HUDEP-2 (cell line): ENCODE data around the gene CDYL.

ENCODE experiments used
- DNase-seq, 76 experiments: peaks; one replicate each; lab custom pipeline; 2025; ENCODE audit not compliant: unreplicated experiment in 76 of 76; lab: John Stamatoyannopoulos, UW

CDYL gene

DNA sequence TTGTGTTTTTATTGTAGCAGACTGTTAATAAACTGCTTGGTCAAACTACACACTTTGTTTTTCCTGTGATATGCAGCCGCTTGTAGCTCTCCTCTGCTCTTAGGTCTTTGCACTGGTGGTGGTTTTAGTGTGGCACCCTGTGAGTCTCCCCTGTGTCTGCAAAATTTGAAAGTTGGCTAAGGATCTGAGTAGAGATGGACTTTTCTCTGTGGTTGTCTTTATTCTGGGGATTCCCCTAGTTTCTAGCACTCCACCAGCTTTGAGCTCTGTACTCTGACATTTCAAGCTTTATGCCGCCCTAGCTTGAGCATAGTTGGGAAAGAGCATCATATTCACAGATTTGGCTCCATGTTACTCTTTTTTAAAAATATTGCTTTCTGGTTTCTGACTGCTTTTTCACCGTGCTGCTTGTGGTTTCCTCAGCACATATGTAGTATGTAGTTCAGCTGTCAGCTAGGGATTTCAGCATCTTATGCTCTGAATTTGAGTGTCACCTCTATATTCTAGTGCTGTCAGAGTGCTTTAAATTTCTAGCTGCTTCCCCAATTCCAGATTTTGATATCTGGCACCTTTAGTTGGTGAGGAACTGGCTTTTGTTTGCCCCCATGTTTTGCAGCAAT, 25.4 kb downstream of the CDYL start:
- DNase-seq: no peak

DNA sequence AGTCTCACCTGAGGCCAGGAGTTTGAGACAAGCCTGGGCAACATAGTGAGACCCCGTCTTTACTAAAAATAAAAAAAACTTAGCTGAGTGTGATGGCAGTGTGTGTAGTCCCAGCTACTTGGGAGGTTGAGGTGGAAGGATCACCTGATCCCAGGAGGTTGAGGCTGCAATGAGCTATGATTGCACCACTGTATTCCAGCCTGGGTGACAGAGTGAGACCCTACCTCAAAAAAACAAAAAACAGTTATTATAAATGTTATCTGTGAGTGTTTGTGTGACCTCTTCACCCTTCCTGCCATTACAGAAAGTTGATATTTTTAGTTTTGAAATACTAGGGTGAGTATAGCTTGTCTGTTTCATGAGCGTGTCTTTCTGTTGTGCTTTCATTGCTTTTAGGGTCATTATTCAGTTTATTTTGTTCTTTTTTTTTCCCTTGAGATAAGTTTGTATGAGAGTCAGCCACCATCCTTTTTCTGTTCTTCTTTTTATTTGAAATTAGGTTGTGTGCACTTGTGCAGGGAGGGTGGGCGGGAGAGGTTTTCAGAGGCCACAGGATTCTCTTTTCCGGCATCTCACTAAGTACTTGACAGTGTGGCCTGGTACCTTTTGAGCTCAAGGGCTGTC, 26.2 kb downstream of the CDYL start:
- DNase-seq: no peak

DNA sequence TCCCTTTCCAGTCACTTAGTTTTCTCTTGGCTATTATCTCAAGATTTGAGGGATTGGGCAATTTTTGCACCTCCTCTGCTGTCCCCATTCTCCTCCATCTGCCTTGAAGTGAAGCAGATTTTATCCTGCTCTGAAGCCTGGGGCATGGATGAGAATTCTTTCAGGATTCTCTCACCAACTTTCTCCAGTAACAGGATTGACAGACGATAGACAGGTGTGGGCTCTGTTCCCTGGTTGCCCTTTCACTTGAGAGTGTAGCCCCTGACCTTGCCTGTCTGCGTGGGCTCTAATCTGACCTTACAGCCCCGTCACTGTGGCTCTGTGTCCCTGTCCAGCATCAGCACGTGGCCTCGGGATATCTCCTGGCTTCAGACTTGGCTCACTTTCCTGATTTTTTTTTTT, 27.1 kb downstream of the CDYL start:
- DNase-seq: no peak

DNA sequence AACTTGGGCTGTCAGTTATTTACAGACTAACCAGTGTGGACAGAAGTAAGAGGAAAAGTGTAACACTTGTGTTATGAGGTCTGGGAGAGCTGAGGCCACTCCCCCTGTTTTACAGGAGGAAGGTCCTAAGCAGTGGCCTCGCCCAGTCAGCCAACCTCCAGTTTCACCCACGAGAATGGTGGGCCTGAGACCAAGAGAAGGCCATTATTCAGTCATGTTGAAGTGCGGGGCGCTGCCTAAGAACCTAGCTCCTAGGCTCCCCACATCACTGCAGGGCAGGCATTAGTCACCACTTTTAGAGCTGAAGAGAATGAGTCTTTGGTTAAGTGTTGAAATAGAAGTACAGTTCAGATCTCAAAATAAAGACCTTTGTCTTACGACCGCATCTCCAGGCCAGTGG, 27.9 kb downstream of the CDYL start:
- no peak for DNase-seq

DNA sequence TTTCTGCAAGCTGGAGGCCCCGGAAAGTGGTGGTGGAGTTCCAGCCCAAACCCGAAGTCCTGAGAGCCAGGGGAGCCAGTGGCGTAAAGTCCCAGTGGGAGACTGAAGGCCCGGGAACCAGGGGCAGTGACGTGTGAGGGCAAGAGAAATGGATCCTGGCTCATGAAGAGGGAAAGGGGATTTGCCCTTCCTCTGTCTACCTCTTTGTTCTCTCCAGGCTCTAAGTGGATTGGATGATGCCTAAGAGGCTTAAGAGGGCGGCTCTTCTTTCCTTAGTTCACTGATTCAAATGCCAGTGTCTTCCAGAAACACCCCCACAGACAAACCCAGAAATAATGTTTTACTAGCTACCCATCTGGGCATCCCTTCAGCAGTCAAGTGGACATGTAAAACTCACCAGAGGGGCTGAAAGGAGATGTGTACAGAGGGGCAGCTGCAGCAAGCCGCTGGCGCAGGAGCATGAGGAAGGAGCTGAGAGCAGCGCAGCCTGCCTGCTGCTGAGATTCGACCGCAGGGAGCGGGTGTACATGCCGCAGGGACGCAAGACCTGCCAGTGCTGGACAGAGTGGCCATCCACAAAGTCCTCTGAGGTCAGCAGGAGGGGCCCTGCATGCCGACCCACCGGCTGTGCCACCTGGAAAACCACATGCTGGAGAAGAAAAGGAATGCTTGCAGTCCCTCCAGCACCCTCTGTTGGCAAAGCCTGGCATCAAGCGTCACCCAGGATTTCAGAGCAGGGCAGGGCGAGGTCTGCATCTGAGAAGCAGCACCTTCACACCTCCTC, 29.5 kb downstream of the CDYL start:
- DNase-seq: peak in 52 of 76 experiments; percentile 14 to 72 (median 40)

DNA sequence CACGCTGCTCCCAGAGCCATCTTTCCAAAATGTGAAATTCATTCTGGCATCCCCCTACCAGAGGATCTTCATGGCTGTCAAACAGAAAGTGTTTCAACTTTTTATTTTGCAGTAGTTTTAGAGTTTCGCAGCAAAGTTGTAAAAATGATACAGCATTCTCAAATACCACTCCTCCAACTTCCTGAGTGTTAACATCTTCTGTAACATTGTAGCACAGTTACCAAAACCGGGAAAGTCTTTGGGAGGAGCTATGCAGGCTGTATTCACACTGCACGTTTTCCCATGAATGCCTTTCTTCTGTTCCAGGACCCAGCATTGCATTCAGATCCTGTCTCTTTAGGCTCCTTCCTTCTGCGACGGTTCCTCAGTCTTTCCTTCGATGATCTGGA, 30.1 kb downstream of the CDYL start:
- no peak for DNase-seq

DNA sequence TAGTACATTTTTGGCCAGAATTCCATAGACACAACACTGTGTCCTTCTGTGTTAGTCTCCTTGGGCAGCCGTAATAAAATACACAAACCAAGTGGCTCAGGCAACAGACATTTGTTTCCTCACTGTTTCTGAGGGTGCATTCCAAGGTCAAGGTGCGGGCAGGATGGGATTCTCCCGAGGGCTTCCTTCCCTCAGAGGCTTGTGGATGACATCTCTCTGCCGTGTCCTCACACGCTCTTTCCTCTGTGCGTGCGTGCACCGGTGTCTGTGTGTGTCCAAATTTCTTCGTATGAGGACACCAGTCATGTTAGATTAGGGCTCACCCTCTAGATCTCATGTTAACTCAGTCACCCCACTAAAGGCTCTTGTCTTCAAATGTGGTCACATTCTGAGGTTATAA, 30.6 kb downstream of the CDYL start:
- DNase-seq: no peak

DNA sequence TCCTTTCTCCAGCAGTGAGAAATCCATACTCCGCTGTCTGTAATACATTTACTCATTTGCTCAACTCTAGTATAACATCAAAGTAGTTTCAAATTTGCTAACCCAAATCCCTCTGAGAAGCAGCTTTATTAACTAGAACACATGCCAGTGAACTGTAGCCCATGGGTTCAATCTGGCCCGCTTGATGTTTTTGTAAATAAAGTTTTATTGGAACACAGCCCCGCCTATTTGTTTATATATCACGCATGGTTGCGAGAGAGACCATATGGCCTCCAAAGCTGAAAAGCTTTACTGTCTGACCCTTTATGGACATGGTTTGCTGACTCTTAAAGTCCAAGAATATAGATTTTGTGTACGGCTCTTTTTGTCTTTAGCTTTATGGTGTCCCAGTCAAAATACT, 32.2 kb downstream of the CDYL start:
- DNase-seq: no peak

DNA sequence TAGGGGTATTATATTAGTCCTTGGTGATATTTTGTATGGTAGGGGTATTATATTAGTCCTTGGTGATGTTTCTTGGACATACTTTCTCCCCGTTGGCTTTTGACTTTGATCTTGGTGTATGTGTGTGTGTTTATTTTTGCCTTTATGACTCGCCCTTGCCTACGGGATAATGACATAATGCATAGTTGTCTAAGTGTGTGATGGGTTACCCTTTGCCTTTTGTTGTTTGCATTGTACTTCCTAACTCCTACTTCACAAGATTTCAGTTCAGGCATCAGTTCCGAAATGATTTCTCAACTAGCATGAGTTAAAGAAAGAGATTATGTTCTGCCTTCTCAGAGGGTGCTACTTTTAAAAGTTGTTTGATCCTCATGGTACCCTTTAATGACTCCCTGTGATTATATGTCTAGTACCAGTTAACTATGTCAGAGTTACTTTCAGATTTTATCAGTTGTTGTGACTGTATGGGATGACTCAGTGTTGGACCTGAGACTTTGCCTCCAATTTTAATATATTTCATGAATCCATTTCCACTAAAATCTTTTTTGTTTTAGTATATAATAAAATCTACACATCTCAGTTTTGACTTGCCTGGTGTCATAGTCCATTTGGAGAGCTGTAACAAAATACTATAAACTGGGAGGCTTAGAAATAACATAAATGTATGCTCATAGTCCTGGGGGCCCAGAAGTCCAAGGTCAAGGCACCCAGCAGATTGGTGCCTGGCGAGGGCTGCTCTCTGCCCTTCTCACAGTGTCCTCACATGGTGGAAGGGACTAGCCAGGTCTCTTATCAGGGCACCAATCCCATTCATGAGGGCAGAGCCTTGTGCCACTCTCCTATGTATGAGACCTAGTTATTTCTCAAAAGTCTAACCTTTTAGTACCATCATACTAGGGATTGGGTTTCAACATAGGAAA, 34.1 kb downstream of the CDYL start:
- no peak for DNase-seq

DNA sequence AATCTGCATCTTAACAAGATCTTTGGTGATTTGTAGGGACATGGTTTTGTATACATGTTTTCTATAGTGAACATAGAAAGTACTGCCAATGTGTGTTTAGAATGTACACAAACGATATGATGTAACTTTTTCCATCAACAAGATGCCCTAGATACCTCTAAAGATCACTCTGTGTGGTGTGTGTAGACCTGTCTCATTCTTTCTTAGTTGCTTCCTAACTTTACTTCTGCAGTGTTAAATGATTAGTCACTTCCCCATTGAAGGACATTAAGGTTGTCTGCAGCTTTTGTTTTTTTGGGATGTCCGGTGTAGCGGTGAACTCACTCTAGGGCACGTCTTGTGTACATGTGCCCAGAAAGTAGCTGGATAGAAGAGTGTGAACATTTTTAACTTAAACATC, 35.9 kb downstream of the CDYL start:
- DNase-seq: no peak

DNA sequence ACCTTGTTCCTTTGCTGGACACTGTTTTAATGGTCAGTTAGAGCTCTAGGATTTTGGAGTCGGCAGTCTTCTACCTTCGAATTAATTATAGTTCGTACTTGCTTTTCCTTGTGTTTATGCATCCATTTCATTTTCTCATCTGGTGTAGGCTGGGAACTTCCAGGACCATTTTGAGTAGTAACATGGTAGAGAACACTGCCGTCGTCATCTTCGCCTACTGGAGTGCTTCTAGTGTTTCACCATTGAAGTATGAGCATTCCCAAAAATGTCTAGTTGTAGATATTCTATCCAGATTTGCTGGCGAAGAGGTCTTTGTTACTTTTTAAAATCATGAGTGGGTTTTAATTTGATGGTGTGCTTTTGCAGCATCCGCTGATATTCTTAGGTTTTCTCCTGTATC, 36.9 kb downstream of the CDYL start:
- no peak for DNase-seq

DNA sequence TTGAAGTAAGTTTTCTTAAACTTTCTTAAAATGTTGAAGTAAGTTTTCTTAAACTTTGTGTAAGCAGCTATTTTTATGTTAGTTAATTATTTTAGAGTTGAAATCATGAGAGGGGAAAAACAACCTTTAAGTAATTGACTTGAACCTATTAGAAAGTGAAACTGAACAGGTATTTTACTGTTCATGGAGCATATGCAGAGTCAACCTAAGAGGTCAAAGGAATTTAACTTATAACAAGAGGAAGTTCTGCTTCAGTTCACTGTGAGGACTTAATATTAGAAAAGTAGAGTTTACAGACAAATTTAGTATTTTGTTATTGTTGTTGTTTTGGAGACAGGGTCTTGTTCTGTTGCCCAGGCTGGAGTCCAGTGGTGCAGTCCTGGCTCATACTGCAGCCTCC, 38.0 kb downstream of the CDYL start:
- no peak for DNase-seq

DNA sequence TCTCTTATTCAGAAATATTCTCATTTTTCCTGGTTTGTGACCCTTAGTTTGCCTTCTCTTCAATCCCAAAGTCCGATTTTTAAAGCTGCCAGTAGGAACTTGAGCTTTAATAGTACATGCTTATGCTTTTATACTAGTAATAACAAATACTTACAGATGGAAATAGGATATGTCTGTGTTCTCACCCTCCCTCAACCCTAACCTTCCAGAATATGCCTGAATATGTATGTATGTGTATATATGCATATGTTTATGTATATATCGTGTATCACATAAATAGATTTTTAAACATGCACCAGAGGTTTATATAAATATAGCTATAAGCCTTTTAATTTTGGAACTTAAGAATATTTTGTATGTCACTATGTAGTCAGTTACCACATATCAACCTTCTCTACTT, 38.8 kb downstream of the CDYL start:
- DNase-seq: no peak

DNA sequence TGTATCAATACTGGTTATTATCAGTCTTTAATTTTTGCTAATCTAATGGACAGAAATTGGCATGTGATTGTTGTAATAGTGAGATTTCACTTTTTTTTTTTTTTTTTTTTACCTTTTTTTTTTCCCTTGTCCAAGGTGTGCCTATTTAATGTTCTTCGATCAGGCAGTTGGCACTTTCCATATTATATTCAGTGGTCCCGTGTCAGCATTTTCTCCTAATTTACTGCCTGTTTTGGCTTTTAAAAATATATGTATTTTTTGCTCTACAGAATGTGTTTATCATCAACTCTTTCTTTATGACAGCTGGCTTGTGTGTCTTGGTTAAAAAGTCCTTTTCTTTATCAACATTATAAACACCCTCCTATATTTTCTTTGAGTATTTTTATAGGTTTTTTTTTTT, 39.4 kb downstream of the CDYL start:
- DNase-seq: no peak

DNA sequence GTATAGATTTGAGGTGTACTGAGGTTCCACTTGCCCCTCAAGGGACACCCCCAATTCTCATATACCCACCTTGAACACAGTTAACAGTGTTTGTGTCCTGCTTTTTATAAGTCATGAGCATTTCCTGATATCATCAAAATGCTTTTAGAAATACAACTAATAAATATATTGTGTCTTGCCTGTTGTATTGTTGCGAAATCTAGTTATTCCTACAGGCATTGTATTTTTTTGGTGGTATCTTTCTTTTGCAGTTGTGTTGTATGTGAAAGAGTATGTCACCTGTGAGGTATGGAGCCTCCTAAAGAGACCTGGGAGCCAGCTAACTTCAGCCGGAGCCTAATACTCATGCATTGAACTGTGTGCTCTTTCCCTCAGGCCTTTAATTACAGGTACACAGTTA, 40.7 kb downstream of the CDYL start:
- no peak for DNase-seq

DNA sequence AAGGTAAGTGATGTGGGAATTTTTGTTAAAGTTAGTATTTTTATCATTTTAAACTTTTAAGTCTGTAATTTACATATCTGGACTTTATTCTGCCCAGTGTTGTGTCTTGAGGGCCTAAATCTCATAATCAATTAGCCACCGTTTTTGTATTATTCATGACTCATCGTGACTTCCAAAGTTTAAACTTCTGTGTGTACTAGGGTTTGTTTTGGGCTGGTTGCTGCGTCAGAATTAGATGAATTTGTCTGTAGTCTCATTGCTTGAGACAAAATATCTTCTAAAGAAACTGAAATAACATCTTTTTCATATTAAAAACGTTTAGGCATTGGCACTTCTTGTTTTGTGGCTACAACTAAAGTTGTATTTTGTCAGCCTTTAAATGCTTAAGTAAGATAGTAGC, 41.3 kb downstream of the CDYL start:
- DNase-seq: no peak

DNA sequence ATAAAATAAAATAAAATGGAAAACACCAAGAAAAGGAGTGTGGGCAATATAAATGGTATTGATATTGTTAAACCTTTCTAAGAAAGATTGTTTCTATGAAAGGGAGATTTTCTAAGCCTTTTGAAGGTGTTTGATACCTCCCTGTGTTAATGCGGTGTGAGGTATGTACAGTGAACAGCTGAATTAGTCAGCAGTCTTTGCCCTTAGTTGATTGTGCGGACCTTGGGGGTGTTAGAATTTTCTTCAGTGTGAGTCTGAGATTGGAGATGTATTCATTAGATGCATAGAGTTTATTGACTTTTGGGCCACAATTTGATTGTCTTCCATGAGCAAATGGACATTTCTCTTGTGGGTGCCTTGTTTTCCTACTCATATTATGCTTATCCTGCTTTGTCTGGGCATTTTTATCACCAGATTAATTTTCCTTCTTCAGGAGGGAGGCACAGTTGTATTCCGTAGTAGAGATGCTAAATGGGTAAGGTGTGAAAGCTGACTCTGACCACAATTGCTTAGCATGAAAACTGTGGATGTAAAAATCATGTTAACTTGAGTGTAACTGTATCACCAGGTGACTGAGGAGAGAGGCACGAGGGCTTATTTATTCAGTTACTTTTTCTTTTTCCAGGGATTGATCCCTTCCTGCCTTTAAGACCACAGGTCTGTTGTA, 42.2 kb downstream of the CDYL start:
- DNase-seq: no peak

DNA sequence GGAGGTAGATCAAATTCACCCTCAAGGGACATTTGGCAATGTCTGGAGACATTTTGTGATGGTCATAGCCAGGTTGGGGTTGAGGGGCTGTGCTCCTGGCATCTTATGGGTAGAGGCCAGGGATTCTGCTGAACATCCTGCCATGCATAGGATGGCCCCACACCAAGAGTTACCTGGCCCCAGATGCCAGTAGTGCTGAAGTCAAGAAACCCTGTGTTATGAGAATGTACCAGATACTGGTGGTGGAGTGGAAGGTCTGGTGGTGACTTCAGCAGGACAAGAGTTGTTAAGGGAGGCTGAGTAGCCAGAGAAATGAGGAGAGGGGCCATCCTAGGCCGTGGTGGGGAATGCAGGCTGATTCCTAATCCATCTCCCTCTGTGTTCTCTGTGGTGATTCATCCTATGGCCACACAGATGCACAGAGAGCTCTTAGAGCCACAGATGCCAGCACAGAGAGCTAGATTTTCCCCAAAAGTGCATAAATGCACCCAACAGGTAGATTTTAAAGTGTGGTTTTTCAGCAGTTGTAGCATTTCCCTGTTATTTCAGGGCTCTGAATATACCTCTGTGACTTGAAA, 43.6 kb downstream of the CDYL start:
- DNase-seq: no peak

DNA sequence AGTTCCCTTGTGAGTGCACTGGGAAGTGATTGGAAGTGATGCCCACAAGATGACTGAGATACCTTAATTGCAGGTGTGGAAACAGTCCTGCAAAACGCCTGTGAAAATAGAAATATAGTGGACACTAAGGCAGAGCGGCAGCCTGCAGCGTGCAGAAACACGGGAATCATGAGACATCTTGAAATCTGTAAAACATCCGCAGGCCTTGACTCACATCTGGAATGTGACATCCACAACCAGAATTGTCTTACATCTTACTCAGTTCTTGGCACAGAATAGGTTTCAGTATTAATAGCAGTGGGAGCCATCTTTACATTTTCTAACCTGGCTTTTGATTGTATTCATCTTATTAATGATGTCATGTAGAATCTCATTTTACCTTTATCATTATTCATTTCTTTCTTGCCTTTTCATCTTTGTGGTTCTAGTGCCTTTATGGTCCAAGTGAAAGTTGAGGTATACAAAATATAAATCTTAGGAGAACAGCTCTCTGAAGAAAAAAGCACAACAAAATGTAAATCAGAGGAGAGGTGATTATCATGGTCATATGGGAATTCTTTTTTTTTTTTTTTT, 44.6 kb downstream of the CDYL start:
- DNase-seq: no peak

DNA sequence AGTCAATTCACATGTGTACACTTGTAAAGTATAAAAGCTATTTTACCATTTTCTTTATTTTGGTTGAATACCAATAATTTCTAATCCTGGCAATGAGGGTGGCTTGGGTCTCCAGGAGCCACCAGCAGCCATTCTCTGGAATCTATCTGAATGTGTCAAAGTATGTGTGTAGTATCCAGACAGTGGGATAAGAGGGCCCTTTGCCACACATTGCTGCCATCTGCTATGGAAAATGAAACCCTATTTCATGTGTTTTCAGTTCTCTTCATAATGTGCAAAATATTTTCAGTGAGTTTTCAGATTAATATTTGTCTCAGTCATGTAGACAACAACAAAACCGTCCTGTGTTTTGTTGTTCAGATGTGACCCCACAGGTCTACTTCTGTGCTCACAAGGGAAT, 46.3 kb downstream of the CDYL start:
- DNase-seq: no peak
